ENCODE data around the gene DPY19L1.
"Not testable (repeated sequence)": the region's sequence is repeated elsewhere in the genome, so short reads cannot be mapped to it uniquely, and the experiment has no call there.

Gene DPY19L1

GRCh38 chr7:34946486-34946885 is 90.8 kb downstream of the DPY19L1 start:
- DNase-seq (ENCODE audit: low read depth) = no peak
- H3K4me3 ChIP-seq (ENCODE audit: low read depth, low read length) = no peak overlapping the region
- TF ChIP-seq CTCF (IDR thresholded peaks at IDR 0.05; ENCODE audit: low read depth, low read length, missing control alignments) = no peak

- DNase-seq (ENCODE audit: low read depth); H3K4me3 ChIP-seq (ENCODE audit: low read depth, low read length): not testable (repeated sequence)
Observed at GRCh38 chr7:34945894-34946477, 91.3 kb downstream of the DPY19L1 start.

GRCh38 chr7:34939175-34939574 is 98.1 kb downstream of the DPY19L1 start:
- no peak overlapping the region for H3K4me3 ChIP-seq (ENCODE audit: low read depth, low read length)
- no peak for DNase-seq (ENCODE audit: low read depth)
- no peak for TF ChIP-seq CTCF (IDR thresholded peaks at IDR 0.05; ENCODE audit: low read depth, low read length, missing control alignments)

GRCh38 chr7:34935735-34936165 is 101.5 kb downstream of the DPY19L1 start:
- DNase-seq (ENCODE audit: low read depth); H3K4me3 ChIP-seq (ENCODE audit: low read depth, low read length): not testable (repeated sequence)

GRCh38 chr7:34931739-34932138 is 105.5 kb downstream of the DPY19L1 start:
- DNase-seq (ENCODE audit: low read depth) = no peak
- H3K4me3 ChIP-seq (ENCODE audit: low read depth, low read length) = no peak overlapping the region
- TF ChIP-seq CTCF (IDR thresholded peaks at IDR 0.05; ENCODE audit: low read depth, low read length, missing control alignments) = no peak

- H3K4me3 ChIP-seq (ENCODE audit: low read depth, low read length); DNase-seq (ENCODE audit: low read depth): not testable (repeated sequence)
Observed at GRCh38 chr7:34929783-34930182, 107.5 kb downstream of the DPY19L1 start.

- H3K4me3 ChIP-seq (ENCODE audit: low read depth, low read length) = no peak overlapping the region
- no peak for DNase-seq (ENCODE audit: low read depth)
- TF ChIP-seq CTCF (IDR thresholded peaks at IDR 0.05; ENCODE audit: low read depth, low read length, missing control alignments) = no peak
Observed at GRCh38 chr7:34928560-34928959, 108.7 kb downstream of the DPY19L1 start.

- H3K4me3 ChIP-seq (ENCODE audit: low read depth, low read length) = no peak overlapping the region
- peak; percentile 2 for DNase-seq (ENCODE audit: low read depth)
- TF ChIP-seq CTCF (IDR thresholded peaks at IDR 0.05; ENCODE audit: low read depth, low read length, missing control alignments) = peak; percentile 57
Observed at GRCh38 chr7:34928052-34928451, 109.2 kb downstream of the DPY19L1 start.

- H3K4me3 ChIP-seq (ENCODE audit: low read depth, low read length); DNase-seq (ENCODE audit: low read depth): not testable (repeated sequence)
Observed at GRCh38 chr7:34920470-34920869, 116.8 kb downstream of the DPY19L1 start.

GRCh38 chr7:34919038-34919437 is 118.2 kb downstream of the DPY19L1 start:
- not testable (repeated sequence) for DNase-seq (ENCODE audit: low read depth); H3K4me3 ChIP-seq (ENCODE audit: low read depth, low read length)

GRCh38 chr7:34918198-34918861 is 119.0 kb downstream of the DPY19L1 start:
- not testable (repeated sequence) for H3K4me3 ChIP-seq (ENCODE audit: low read depth, low read length); DNase-seq (ENCODE audit: low read depth)

GRCh38 chr7:34917515-34917914 is 119.8 kb downstream of the DPY19L1 start:
- not testable (repeated sequence) for H3K4me3 ChIP-seq (ENCODE audit: low read depth, low read length); DNase-seq (ENCODE audit: low read depth)

All from GM12864 (cell line).